ENCODE measurements around the gene TNFRSF13B.
"Not testable (repeated sequence)": the region's sequence is repeated elsewhere in the genome, so short reads cannot be mapped to it uniquely, and the experiment has no call there.

Gene TNFRSF13B

DNA sequence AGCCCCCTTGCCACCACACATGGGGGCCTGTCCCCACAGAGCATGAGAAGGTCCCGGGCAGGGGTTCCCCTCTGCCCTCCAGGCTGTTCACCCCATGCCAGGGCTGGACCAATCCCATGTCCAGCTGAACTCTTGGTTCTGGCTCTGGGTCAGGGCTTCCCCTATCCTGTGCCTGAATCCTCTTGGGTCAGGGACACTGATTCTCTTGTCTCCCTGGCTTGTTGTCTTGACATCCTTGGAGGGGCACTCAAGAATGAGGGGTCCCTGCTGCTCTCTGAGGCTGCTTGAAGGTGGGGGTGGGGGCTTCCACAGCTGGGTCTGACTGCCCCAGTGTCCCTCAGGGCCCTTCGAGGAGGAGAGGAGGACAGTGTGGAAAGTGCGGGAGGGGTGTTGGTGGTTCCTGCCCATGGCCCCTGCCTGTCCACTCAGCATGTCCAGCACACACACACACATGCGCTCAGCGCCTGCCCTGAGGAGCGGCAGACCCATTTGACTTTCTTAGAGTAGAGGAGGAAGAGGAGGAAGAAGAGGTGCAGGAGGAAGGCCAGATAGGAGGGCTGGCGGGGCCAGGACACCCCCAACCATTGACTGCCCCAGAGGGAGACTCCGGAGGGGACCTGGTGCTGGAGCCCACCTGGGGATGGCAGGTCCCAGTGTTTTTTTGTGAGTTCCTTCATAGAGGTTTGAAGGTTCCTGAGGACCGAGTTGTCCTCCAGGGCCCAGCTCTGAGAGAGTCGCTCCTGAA lies 47.0 kb downstream of the TNFRSF13B start:
- no peak for DNase-seq (ENCODE audit: low read depth)
- TF ChIP-seq CTCF (IDR thresholded peaks at IDR 0.05; ENCODE audit: control insufficient read depth, extremely low read depth, insufficient read depth), result no peak
- no peak overlapping the region for H3K4me3 ChIP-seq (ENCODE audit: low read depth, low read length)

DNA sequence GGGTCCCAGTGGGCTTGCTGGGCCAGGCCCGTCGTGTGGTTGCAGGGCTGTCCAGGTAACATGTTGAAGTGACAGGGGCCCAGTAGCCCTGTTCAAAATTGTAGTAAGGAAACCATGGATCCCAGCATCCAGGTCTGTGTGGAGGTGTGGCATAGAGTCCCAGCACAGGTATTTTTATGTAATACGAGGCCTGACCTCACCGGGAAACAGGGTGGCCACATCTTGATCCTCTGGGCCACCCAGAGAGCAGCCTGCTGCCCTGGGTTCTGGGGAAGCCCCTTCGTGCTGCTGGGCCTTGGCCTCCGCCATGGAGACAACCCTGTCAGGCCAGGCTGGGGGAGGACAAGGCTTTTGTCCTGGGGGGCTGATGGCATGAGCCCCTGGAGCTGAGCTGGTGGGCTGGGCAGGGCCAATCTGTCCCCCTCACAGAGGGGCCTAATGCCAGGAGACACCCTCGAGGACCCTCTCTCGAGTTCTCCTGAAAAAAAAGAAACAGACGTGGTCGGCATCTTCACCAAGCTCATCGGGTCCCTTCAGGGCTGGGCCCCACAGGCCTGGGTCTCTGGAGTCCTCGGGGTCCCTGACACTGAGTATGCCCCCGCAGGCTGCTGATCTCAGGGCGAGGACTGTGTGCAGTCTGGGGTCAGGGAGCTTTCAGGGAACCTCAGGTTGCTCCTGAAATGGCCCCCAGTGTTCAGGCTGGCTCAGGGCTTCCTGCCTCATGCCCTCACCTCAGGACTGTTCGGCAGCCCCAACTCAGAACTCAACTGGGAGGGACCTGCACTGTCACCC lies 47.8 kb downstream of the TNFRSF13B start:
- H3K4me3 ChIP-seq (ENCODE audit: low read depth, low read length), result no peak overlapping the region
- no peak for TF ChIP-seq CTCF (IDR thresholded peaks at IDR 0.05; ENCODE audit: control insufficient read depth, extremely low read depth, insufficient read depth)
- DNase-seq (ENCODE audit: low read depth), result no peak

GRCh38 chr17:16923097-16923903 lies 48.6 kb downstream of the TNFRSF13B start:
- no peak overlapping the region for H3K4me3 ChIP-seq (ENCODE audit: low read depth, low read length)
- no peak for TF ChIP-seq CTCF (IDR thresholded peaks at IDR 0.05; ENCODE audit: control insufficient read depth, extremely low read depth, insufficient read depth)
- DNase-seq (ENCODE audit: low read depth), result peak; percentile 2

- DNase-seq (ENCODE audit: low read depth), result peak; percentile 37
- H3K4me3 ChIP-seq (ENCODE audit: low read depth, low read length), result no peak overlapping the region
- TF ChIP-seq CTCF (IDR thresholded peaks at IDR 0.05; ENCODE audit: control insufficient read depth, extremely low read depth, insufficient read depth), result peak; percentile 68
Observed at GRCh38 chr17:16922386-16923096, 49.4 kb downstream of the TNFRSF13B start.

DNA sequence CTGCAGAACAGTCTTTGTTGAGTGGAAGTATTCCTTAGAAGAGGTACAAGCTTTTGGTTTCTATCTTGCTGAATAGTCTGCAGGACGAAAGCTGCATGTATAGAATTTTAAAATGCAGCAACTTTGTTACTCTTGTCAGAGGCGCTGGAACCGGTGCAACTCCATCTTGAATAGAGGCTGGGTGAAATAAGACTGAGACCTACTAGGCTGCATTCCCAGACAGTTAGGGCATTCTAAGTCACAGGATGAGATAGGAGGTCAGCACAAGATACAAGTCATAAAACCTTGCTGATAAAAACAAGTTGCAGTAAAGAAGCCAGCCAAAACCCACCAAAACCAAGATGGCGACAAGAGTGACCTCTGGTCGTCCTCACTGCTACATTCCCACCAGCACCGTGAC lies 50.5 kb downstream of the TNFRSF13B start:
- H3K4me3 ChIP-seq (ENCODE audit: low read depth, low read length); DNase-seq (ENCODE audit: low read depth): not testable (repeated sequence)

GRCh38 chr17:16920628-16921020 lies 51.3 kb downstream of the TNFRSF13B start:
- no peak for TF ChIP-seq CTCF (IDR thresholded peaks at IDR 0.05; ENCODE audit: control insufficient read depth, extremely low read depth, insufficient read depth)
- H3K4me3 ChIP-seq (ENCODE audit: low read depth, low read length), result no peak overlapping the region
- DNase-seq (ENCODE audit: low read depth), result no peak
